SU-DHL-6 (cell line): ENCODE results near the gene ZNF554.

Experiments
- CTCF ChIP-seq: fragments of 200-600 bp; sonication (generic); IDR thresholded peaks from one replicate; pipeline ENCODE4 v1.5.1; 2017; ENCODE audit warnings: antibody characterized with exemption, mild to moderate bottlenecking, low read length, moderate library complexity; ENCODE audit not compliant: insufficient read depth, poor library complexity, severe bottlenecking
- EZH2phosphoT487 ChIP-seq: fragments of 200-600 bp; sonication (generic), shearing (Covaris generic); conservative IDR thresholded peaks from 2 replicates; pipeline ENCODE4 v1.6.1; 2018; ENCODE audit warnings: mild to moderate bottlenecking, antibody characterized with exemption, low read length, moderate library complexity, mixed read lengths

GRCh38 chr19:2790194-2790556 is 29.5 kb upstream of the ZNF554 start:
- TF ChIP-seq CTCF, result no peak
- no peak for TF ChIP-seq EZH2phosphoT487
